GM12878 (cell line): ENCODE results near the gene COL28A1.

Source experiments
- CTCF ChIP-seq, 3 experiments: IDR thresholded peaks in 2 of 3; conservative IDR thresholded peaks in 1 of 3; 2 replicates each; pipeline ENCODE4 v1.5.1; 2011; ENCODE audit warnings: low read depth in 3 of 3, low read length in 3 of 3, mild to moderate bottlenecking in 3 of 3, control low read depth in 2 of 3, moderate library complexity in 2 of 3, inconsistent platforms in 1 of 3, mixed read lengths in 1 of 3; ENCODE audit not compliant: control insufficient read depth in 2 of 3, insufficient read depth in 1 of 3; ENCODE audit errors: extremely low read depth in 1 of 3
- E4F1 ChIP-seq: fragments of 450-650 bp; IDR thresholded peaks from 2 replicates; pipeline ENCODE4 v1.6.1; 2018; ENCODE audit warnings: borderline replicate concordance, mild to moderate bottlenecking; ENCODE audit not compliant: partially characterized antibody
- ELK1 ChIP-seq: IDR thresholded peaks from 2 replicates; pipeline ENCODE4 v1.6.1; 2012; ENCODE audit warnings: low read depth, low read length, improper control_type of control experiment
- HDAC2 ChIP-seq: fragments of 200-600 bp; sonication (generic); IDR thresholded peaks from 2 replicates; pipeline ENCODE4 v1.6.1; 2017
- LARP7 ChIP-seq: fragments of 450-650 bp; IDR thresholded peaks from 2 replicates; pipeline ENCODE4 v1.6.1; 2017; ENCODE audit warnings: mild to moderate bottlenecking
- MEF2A ChIP-seq: IDR thresholded peaks from 2 replicates; pipeline ENCODE4 v1.6.1; 2011; ENCODE audit warnings: low read depth, mild to moderate bottlenecking, low read length, moderate library complexity; ENCODE audit not compliant: insufficient read depth
- USF2 ChIP-seq: IDR thresholded peaks from 2 replicates; pipeline ENCODE4 v1.6.1; 2011; ENCODE audit warnings: low read depth, low read length, improper control_type of control experiment, borderline replicate concordance
- YY1 ChIP-seq: IDR thresholded peaks from 2 replicates; pipeline ENCODE4 v1.6.1; 2011; ENCODE audit warnings: low read depth, mild to moderate bottlenecking, low read length
- ZBTB33 ChIP-seq: fragments of 450-650 bp; IDR thresholded peaks from 2 replicates; pipeline ENCODE4 v1.6.1; 2017; ENCODE audit warnings: mild to moderate bottlenecking
- ZSCAN29 ChIP-seq: fragments of 450-650 bp; IDR thresholded peaks from 2 replicates; pipeline ENCODE4 v1.6.1; 2017; ENCODE audit warnings: mild to moderate bottlenecking, moderate library complexity

GRCh38 chr7:7573701-7574100 lies 38.0 kb upstream of the COL28A1 start:
- no peak for TF ChIP-seq ELK1
- TF ChIP-seq ZBTB33: no peak
- TF ChIP-seq E4F1: no peak
- no peak for TF ChIP-seq HDAC2
- no peak for TF ChIP-seq CTCF (IDR thresholded peaks at IDR 0.05 in 2 of 3, conservative IDR thresholded peaks at IDR 0.05 in 1 of 3; ENCODE audit: control insufficient read depth in 2 of 3, extremely low read depth in 1 of 3, insufficient read depth in 1 of 3, low read depth in 3 of 3, low read length in 3 of 3)
- no peak for TF ChIP-seq LARP7
- TF ChIP-seq ZSCAN29: no peak
- no peak for TF ChIP-seq YY1
- no peak for TF ChIP-seq USF2
- no peak for TF ChIP-seq MEF2A
